ENCODE data around the gene IL6R. TPM values are rescaled to one million over a fixed set of nuclear protein-coding genes. Genes with fewer than 3 reads are reported as not detected.

The IL6R gene
- total RNA-seq, 1 donor: 29.2 TPM

GRCh38 chr1:154512760-154513159 lies 107.6 kb downstream of the IL6R start:
- Histone ChIP-seq H3K4me3 (ENCODE audit: low read length) (no peak overlapping the region), H3K9me3 (ENCODE audit: low read depth, low read length) (no peaks in the 10 kb centered on the region), H3K4me1 (ENCODE audit: insufficient read depth, low read length) (no peaks in the 10 kb centered on the region), H3K27me3 (ENCODE audit: insufficient read depth, low read length) (peaks cover 14% of the 10 kb centered on the region)

DNA sequence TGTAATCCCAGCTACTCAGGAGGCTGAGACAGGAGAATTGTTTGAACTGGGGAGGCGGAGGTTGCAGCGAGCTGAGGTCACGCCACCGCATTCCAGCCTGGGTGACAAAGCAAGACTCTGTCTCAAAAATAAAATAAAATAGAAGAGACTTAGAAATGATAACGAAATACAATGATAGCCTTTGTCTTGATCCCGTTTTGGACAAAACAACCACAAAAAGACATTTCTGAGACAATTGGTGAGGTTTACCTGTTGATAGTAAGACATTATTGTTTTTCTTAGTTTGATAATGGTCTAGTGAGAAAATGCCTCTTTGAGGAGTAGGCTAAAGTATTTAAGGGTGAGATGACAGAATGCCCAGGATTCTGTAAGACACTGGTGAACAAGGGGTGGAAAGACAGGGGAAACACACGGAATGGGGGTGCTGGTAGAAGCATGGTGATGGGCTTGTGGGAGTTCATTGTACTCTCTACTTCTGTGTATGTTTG lies 109.0 kb downstream of the IL6R start:
- Histone ChIP-seq H3K4me3 (ENCODE audit: low read length) (no peak overlapping the region), H3K27me3 (ENCODE audit: insufficient read depth, low read length) (peaks cover 3% of the 10 kb centered on the region), H3K4me1 (ENCODE audit: insufficient read depth, low read length) (no peaks in the 10 kb centered on the region), H3K9me3 (ENCODE audit: low read depth, low read length) (no peaks in the 10 kb centered on the region)

GRCh38 chr1:154517661-154518060 lies 112.5 kb downstream of the IL6R start:
- Histone ChIP-seq H3K4me1 (ENCODE audit: insufficient read depth, low read length) (no peaks in the 10 kb centered on the region), H3K4me3 (ENCODE audit: low read length) (no peak overlapping the region), H3K27me3 (ENCODE audit: insufficient read depth, low read length) (no peaks in the 10 kb centered on the region), H3K9me3 (ENCODE audit: low read depth, low read length) (no peaks in the 10 kb centered on the region)

Other genes starting within 250 kb of the IL6R start
- 973 TPM for gene TPM3, start 213.2 kb upstream of the IL6R start, total RNA-seq
- gene CFAP141, start 199.0 kb upstream of the IL6R start, total RNA-seq: not detected
- 109 TPM for gene UBAP2L, start 184.4 kb upstream of the IL6R start, total RNA-seq
- gene HAX1, start 132.7 kb upstream of the IL6R start, total RNA-seq: 36.5 TPM
- 4.1 TPM for gene AQP10, start 84.2 kb upstream of the IL6R start, total RNA-seq
- gene ATP8B2, start 79.8 kb upstream of the IL6R start, total RNA-seq: 59.8 TPM
- not detected for gene TDRD10, start 96.9 kb downstream of the IL6R start, total RNA-seq
- gene SHE, start 97.1 kb downstream of the IL6R start, total RNA-seq: 0.10 TPM
- gene UBE2Q1, start 153.3 kb downstream of the IL6R start, total RNA-seq: 30.7 TPM
- gene CHRNB2, start 162.4 kb downstream of the IL6R start, total RNA-seq: not detected
- gene ADAR, start 202.8 kb downstream of the IL6R start, total RNA-seq: 169 TPM